Progenitor cell of endocrine pancreas (in vitro differentiated cells): Measurements from ENCODE around the gene TPP2. TPM values are rescaled to one million over a fixed set of nuclear protein-coding genes. Genes with fewer than 3 reads are reported as not detected.

ENCODE experiments used
- DNase-seq: peaks from one replicate; pipeline ENCODE4 v3.0.0; 2021; ENCODE audit warnings: low spot score; ENCODE audit not compliant: unreplicated experiment
- H3K27ac Mint-ChIP-seq: 2 replicates; pipeline ENCODE4 v1.8.0; 2021; ENCODE audit warnings: mild to moderate bottlenecking, moderate library complexity, mixed read lengths
- H3K27me3 Mint-ChIP-seq: 2 replicates; pipeline ENCODE4 v1.8.0; 2021; ENCODE audit warnings: mixed read lengths
- H3K36me3 Mint-ChIP-seq: 2 replicates; pipeline ENCODE4 v1.8.0; 2022; ENCODE audit warnings: mixed read lengths; ENCODE audit not compliant: insufficient read depth
- H3K4me1 Mint-ChIP-seq: 2 replicates; pipeline ENCODE4 v1.8.0; 2021; ENCODE audit warnings: low read depth, mixed read lengths
- H3K4me3 Mint-ChIP-seq: 2 replicates; pipeline ENCODE4 v1.8.0; 2021; ENCODE audit warnings: low read depth, mild to moderate bottlenecking, moderate library complexity, mixed read lengths
- H3K9me3 Mint-ChIP-seq: 2 replicates; pipeline ENCODE4 v1.8.0; 2021; ENCODE audit warnings: low read depth, mixed read lengths
- total RNA-seq: library from RNA; stranded (reverse); gene quantifications from 2 replicates; pipeline ENCODE4 v1.2.1, GENCODE V29; 2021
- TF ChIP-seq, protein P1 (sequence below): fragments of 200-600 bp; sonication (generic); IDR thresholded peaks from one replicate; pipeline ENCODE4 v1.5.0; 2021; ENCODE audit warnings: antibody characterized with exemption, mild to moderate bottlenecking; ENCODE audit not compliant: unreplicated experiment

TPP2 gene
- total RNA-seq, 1 donor from 2014 or later: 52.9 TPM

DNA sequence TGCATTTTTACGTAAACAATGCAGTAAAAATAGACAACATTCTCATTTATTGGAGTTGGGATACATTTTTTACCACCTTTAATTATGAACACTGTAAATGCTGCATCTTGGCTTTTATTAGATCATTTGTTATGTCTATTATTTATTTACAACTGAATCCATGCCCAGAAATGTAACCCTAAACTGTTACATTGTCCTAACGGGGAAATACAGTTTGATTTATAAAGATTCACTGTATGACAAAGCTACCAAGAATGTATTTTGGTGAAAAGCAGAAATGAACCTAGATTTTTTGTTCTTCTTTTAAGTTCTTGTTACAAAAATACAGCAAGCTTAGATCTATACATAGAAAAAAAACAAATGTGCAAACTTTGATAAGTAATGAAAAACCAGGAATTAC lies 97.0 kb downstream of the TPP2 start:
- H3K9me3 Mint-ChIP-seq: peaks cover 5% of the 10 kb centered on the region
- H3K27me3 Mint-ChIP-seq: no peaks in the 10 kb centered on the region
- no peak overlapping the region for H3K4me3 Mint-ChIP-seq
- TF ChIP-seq, protein P1, sequence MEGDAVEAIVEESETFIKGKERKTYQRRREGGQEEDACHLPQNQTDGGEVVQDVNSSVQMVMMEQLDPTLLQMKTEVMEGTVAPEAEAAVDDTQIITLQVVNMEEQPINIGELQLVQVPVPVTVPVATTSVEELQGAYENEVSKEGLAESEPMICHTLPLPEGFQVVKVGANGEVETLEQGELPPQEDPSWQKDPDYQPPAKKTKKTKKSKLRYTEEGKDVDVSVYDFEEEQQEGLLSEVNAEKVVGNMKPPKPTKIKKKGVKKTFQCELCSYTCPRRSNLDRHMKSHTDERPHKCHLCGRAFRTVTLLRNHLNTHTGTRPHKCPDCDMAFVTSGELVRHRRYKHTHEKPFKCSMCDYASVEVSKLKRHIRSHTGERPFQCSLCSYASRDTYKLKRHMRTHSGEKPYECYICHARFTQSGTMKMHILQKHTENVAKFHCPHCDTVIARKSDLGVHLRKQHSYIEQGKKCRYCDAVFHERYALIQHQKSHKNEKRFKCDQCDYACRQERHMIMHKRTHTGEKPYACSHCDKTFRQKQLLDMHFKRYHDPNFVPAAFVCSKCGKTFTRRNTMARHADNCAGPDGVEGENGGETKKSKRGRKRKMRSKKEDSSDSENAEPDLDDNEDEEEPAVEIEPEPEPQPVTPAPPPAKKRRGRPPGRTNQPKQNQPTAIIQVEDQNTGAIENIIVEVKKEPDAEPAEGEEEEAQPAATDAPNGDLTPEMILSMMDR: no peak
- DNase-seq: no peak
- H3K4me1 Mint-ChIP-seq: peaks cover 7% of the 10 kb centered on the region
- H3K36me3 Mint-ChIP-seq: no peaks in the 10 kb centered on the region
- no peak overlapping the region for H3K27ac Mint-ChIP-seq

DNA sequence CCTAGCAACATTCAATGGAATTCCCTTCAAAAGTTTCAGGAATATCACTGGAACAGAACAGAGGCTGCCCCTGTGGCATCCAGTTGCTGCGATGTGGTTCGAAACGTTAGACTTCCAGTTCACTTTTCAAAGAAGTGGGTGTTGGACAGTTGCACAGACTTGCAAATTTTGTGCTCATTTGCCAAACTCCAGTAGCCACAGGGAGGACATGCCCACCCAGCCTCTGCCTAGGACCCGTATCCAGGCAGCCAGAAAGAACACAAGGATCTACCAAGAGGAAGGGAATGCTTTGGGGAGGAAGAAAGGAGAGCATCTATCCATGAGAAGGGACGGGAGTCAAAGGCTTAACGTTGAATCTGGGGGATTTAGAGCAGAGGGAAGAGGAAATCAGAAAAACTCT lies 98.2 kb downstream of the TPP2 start, which contains the start of gene METTL21C:
Gene METTL21C, minus strand, starts transcription at position 108 of the 400 bp plus-strand sequence. CDS start 546 bp downstream, outside the sequence.
- Mint-ChIP-seq H3K4me3 (no peak within 1 kb of the TSS), H3K4me1 (peaks cover 7% of the 10 kb centered on the region), H3K27me3 (no peaks in the 10 kb centered on the region), H3K27ac (no peak within 1 kb of the TSS), H3K36me3 (no peaks in the 10 kb centered on the region), H3K9me3 (peaks cover 9% of the 10 kb centered on the region)
- DNase-seq: no peak
- TF ChIP-seq, protein P1: no peak

DNA sequence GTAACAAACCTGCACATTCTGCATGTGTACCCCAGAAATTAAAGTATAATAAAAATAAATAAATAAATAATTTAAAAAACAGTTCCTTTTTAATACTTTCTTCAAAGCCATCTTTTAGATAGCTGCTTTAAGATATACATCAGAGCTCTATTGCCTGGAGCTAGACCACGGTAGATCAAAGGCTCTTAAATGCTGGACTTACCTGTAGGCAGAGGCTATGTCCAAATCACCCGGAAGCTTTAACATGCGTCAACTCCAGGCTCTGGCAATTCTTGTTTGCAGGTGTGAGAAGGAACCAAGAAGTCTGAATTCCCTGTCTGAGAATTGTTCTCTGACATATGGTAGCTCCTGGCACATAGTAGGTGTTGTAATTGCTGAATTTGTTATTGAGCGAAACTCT lies 99.7 kb downstream of the TPP2 start:
- Mint-ChIP-seq H3K4me3 (no peak overlapping the region), H3K27ac (no peak overlapping the region), H3K9me3 (peaks cover 9% of the 10 kb centered on the region), H3K36me3 (no peaks in the 10 kb centered on the region), H3K27me3 (no peaks in the 10 kb centered on the region), H3K4me1 (peaks cover 7% of the 10 kb centered on the region)
- TF ChIP-seq, protein P1: no peak
- DNase-seq: no peak

DNA sequence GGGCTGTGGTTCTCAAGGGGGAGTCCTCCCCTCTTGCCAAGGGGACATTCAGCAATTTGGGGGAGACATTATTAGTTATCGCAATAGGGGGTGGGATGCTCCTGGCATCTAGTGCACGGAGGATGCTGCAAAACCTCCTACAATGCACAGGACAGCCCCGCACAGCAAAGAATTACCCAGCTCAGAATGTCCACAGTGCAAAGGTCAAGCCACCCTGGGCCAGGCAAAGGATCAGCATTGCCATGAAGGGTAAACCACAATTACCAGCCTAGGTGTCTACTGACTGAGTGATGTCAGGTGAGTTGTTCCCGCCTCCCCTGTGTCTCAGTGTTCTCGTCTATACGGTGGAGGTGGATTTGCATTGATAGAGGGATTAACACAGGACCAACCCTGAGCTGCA lies 100.5 kb downstream of the TPP2 start:
- H3K27ac Mint-ChIP-seq: no peak overlapping the region
- H3K4me1 Mint-ChIP-seq: no peaks in the 10 kb centered on the region
- no peaks in the 10 kb centered on the region for H3K36me3 Mint-ChIP-seq
- peaks cover 9% of the 10 kb centered on the region for H3K9me3 Mint-ChIP-seq
- TF ChIP-seq, protein P1: no peak
- no peak overlapping the region for H3K4me3 Mint-ChIP-seq
- H3K27me3 Mint-ChIP-seq: no peaks in the 10 kb centered on the region
- no peak for DNase-seq

DNA sequence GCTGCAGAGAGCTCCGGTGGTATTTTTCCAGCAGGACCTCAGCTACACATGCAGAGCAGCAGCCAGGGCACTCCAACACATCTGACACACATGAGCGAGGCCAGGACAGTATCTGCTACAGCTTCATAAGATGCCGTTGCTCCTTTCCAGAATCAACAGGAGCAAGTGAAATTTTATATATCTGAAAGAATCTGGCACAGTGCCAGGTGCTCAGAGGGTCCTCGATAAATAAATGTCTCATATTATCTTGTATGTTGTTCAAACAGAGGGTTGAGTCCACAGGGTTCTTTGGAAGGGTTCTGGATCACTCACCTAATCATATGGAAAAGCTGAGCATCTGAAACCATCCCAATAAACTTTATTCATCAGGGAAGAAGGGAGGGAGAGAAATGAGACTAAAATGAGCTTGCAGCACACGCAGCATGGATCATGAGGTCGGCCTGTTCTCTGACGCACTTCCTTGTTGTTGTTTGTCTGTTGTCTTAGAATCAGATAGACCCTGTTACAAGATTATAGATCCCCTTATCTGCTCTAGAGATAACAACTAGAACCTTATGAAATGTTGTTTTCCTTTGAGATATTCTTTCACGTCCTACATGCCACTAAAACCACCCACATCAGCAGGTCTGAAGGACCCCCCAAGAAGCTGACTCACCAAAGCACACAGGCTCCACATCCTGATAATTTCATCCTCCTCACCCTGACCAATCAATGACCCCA lies 101.3 kb downstream of the TPP2 start:
- H3K27me3 Mint-ChIP-seq: no peaks in the 10 kb centered on the region
- TF ChIP-seq, protein P1: no peak
- no peaks in the 10 kb centered on the region for H3K36me3 Mint-ChIP-seq
- H3K4me3 Mint-ChIP-seq: no peak overlapping the region
- H3K9me3 Mint-ChIP-seq: peaks cover 9% of the 10 kb centered on the region
- no peaks in the 10 kb centered on the region for H3K4me1 Mint-ChIP-seq
- H3K27ac Mint-ChIP-seq: no peak overlapping the region
- DNase-seq: no peak
